Nephron progenitor cell (in vitro differentiated cells): ENCODE data around the gene SCAP.

Experiments
- DNase-seq: peaks from one replicate; pipeline ENCODE4 v3.0.0; 2021
- H3K27ac Mint-ChIP-seq: 2 replicates; pipeline ENCODE4 v1.8.0; 2021; ENCODE audit warnings: mild to moderate bottlenecking, moderate library complexity, mixed read lengths
- H3K27me3 Mint-ChIP-seq: 2 replicates; pipeline ENCODE4 v1.8.0; 2021; ENCODE audit warnings: mild to moderate bottlenecking, low read depth, mixed read lengths; ENCODE audit not compliant: poor library complexity
- H3K36me3 Mint-ChIP-seq: 2 replicates; pipeline ENCODE4 v1.8.0; 2021; ENCODE audit warnings: low read depth, mixed read lengths
- H3K4me1 Mint-ChIP-seq: 2 replicates; pipeline ENCODE4 v1.8.0; 2021; ENCODE audit warnings: mixed read lengths
- H3K4me3 Mint-ChIP-seq: 2 replicates; pipeline ENCODE4 v1.8.0; 2021; ENCODE audit warnings: mild to moderate bottlenecking, moderate library complexity, mixed read lengths
- H3K9me3 Mint-ChIP-seq: 2 replicates; pipeline ENCODE4 v1.8.0; 2021; ENCODE audit warnings: mild to moderate bottlenecking, moderate library complexity, mixed read lengths
- TF ChIP-seq, protein P1 (sequence below): fragments of 200-600 bp; sonication (generic); IDR thresholded peaks from 2 replicates; pipeline ENCODE4 v1.5.0; 2021; ENCODE audit warnings: antibody characterized with exemption

Gene SCAP

DNA sequence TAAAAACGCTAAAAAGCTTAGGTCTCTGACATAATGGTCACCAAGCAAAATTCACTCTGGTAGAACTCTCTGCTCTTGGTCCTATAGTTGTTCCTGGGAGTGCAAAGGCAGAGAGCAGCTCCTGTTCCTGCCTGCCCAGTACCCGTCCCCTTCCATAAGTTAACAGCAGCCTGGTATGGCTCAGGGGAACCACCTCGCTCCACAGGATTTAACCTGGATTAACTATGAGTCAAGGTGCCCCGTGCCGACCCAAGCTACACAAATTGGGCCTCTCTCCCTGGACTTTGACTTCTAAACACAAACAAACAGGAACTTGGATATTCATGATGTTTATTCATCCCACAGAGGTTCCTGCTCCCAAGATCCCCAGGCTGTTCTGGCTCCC is 32.1 kb downstream of the SCAP start:
- H3K4me1 Mint-ChIP-seq: peaks cover 13% of the 10 kb centered on the region
- peaks cover 21% of the 10 kb centered on the region for H3K9me3 Mint-ChIP-seq
- TF ChIP-seq, protein P1, sequence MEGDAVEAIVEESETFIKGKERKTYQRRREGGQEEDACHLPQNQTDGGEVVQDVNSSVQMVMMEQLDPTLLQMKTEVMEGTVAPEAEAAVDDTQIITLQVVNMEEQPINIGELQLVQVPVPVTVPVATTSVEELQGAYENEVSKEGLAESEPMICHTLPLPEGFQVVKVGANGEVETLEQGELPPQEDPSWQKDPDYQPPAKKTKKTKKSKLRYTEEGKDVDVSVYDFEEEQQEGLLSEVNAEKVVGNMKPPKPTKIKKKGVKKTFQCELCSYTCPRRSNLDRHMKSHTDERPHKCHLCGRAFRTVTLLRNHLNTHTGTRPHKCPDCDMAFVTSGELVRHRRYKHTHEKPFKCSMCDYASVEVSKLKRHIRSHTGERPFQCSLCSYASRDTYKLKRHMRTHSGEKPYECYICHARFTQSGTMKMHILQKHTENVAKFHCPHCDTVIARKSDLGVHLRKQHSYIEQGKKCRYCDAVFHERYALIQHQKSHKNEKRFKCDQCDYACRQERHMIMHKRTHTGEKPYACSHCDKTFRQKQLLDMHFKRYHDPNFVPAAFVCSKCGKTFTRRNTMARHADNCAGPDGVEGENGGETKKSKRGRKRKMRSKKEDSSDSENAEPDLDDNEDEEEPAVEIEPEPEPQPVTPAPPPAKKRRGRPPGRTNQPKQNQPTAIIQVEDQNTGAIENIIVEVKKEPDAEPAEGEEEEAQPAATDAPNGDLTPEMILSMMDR: no peak
- H3K4me3 Mint-ChIP-seq: no peak overlapping the region
- H3K27me3 Mint-ChIP-seq: no peaks in the 10 kb centered on the region
- peaks cover 61% of the 10 kb centered on the region for H3K36me3 Mint-ChIP-seq
- H3K27ac Mint-ChIP-seq: peak overlapping the region; percentile 92
- no peak for DNase-seq

DNA sequence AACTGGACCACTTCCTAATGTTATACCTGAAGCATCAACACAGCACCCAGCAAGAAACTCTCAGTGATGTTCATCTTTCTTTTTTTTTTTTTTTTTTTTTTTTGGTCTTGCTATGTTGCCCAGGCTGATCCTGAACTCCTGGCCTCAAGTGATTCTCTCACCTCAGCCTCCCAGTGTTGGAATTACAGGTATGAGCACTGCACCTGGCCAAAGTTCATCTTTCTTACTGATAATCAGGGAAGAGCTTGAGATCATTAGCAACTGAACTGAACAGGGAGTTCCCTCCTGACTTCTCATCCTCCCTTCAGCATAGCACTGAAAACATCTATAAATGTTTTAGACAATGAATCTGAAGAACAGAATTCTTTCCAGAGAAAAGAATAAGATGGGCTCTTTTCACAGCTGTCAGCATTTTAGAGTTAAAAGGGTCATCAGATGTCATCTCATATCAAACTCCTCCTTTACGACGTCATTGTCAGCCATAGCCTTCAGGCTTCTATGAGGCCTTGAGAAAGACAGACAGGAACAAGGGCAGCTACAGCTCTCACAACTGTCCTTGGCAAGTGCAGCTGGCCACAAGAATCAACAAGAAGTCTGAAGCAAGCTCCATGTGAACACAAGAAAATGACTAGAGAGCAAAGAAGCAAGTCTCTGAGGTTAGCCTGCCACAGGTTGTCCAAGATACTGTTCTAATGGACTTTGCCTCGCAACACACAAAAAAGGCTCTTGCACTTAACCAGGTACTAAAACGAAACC is 33.8 kb downstream of the SCAP start:
- H3K27ac Mint-ChIP-seq: peak overlapping the region; percentile 71
- TF ChIP-seq, protein P1: no peak
- H3K36me3 Mint-ChIP-seq: peaks cover 59% of the 10 kb centered on the region
- no peak for DNase-seq
- peaks cover 13% of the 10 kb centered on the region for H3K4me1 Mint-ChIP-seq
- H3K9me3 Mint-ChIP-seq: peaks cover 9% of the 10 kb centered on the region
- no peak overlapping the region for H3K4me3 Mint-ChIP-seq
- H3K27me3 Mint-ChIP-seq: no peaks in the 10 kb centered on the region

DNA sequence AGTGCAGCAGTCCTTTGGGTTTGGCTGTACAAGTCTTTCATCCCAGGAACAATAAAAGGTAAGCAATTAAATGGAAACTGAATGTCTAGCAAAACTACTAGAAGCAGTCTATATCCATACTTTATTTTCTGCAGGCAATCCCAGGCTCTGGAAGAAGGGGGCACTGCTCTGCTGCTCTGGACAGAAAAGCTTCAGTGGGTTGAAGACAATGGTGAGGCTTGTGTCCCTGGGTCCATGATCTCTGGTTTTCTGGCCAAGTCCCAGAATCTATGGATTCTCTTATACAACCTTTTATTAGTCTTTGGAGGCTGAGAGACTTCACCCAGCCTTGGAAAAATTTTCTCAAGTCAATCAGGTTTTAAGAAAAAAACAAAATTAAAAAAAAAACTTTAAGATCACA is 35.6 kb downstream of the SCAP start:
- peaks cover 13% of the 10 kb centered on the region for H3K4me1 Mint-ChIP-seq
- TF ChIP-seq, protein P1: no peak
- peaks cover 55% of the 10 kb centered on the region for H3K36me3 Mint-ChIP-seq
- H3K9me3 Mint-ChIP-seq: no peaks in the 10 kb centered on the region
- no peaks in the 10 kb centered on the region for H3K27me3 Mint-ChIP-seq
- no peak overlapping the region for H3K4me3 Mint-ChIP-seq
- peak overlapping the region; percentile 45 for H3K27ac Mint-ChIP-seq
- DNase-seq: no peak

DNA sequence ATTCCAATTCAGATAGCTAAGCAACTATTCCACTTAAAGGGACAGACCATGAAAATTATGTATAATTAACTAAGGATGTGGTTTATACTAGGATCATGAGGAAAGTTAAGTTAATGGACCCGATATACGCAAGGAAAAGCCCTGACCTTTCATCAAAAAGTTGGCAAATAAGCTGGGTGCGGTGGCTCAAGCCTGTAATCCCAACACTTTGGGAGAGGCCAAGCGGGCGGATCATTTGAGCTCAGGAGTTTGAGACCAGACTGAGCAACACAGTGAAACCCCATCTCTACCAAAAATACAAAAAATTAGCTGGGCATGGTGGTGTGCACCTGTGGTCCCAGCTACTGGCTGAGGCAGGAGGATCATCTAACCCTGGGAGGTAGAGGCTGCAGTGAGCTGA is 39.6 kb downstream of the SCAP start:
- Mint-ChIP-seq H3K27me3 (no peaks in the 10 kb centered on the region), H3K9me3 (no peaks in the 10 kb centered on the region), H3K27ac (no peak overlapping the region), H3K4me3 (no peak overlapping the region), H3K36me3 (peaks cover 68% of the 10 kb centered on the region), H3K4me1 (peaks cover 6% of the 10 kb centered on the region)
- TF ChIP-seq, protein P1: no peak
- DNase-seq: no peak

DNA sequence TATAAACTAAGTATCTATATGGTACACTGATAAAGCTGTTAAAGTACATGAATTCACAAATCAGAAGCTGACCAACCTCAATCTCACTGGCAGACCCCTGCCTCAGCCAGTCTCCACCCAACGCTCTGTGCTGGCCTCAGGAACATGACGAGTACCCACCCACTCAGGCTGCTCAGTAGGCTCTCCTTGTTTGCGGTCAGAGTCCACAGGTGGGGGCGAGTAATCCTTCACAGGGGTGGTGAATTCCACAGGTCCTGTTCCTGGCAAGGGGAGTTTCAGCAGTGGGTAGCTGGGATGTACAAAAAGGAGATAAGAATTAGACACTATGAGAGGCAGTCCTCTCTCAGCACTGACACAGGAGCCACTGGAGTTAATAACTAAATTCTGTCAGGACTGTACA is 40.9 kb downstream of the SCAP start:
- Mint-ChIP-seq H3K36me3 (peaks cover 68% of the 10 kb centered on the region), H3K9me3 (no peaks in the 10 kb centered on the region), H3K4me1 (peaks cover 6% of the 10 kb centered on the region), H3K27me3 (no peaks in the 10 kb centered on the region), H3K4me3 (no peak overlapping the region), H3K27ac (no peak overlapping the region)
- no peak for DNase-seq
- TF ChIP-seq, protein P1: no peak

DNA sequence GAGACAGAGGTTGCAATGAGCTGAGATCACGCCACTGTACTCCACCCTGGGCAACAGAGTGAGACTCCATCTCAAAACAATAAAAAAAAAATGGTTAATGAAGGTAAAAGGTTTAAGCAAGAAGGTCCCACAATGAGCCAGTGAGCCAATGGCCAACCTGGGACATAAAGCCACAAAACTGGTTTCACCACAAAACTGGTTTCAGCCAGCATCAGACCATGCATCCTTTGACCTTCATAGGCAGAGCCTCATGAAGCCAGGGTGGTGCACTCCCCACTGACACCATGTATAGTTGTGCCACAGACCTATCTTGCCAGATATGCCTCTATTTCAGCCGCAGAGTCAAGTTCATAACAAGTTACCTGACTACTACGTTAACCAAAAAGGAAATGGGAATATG is 41.9 kb downstream of the SCAP start:
- no peaks in the 10 kb centered on the region for H3K9me3 Mint-ChIP-seq
- TF ChIP-seq, protein P1: no peak
- peak overlapping the region; percentile 34 for H3K27ac Mint-ChIP-seq

More for the DNA sequence above, 41.9 kb downstream of the SCAP start:
- no peak overlapping the region for H3K4me3 Mint-ChIP-seq
- no peaks in the 10 kb centered on the region for H3K27me3 Mint-ChIP-seq
- H3K36me3 Mint-ChIP-seq: peaks cover 64% of the 10 kb centered on the region
- no peak for DNase-seq
- peaks cover 6% of the 10 kb centered on the region for H3K4me1 Mint-ChIP-seq
